Head of caudate nucleus (tissue), 42 donors: ENCODE results near the gene ADAM29.
"Not testable (repeated sequence)": the region's sequence is repeated elsewhere in the genome, so short reads cannot be mapped to it uniquely, and the experiment has no call there.

ENCODE experiments used
- DNase-seq, 42 donors: peaks; one replicate each; pipeline versions ENCODE4 v3.0.0 to v3.0.0-alpha.2; 2020 to 2021; ENCODE audit warnings: mixed read lengths in 7 of 42
- intact Hi-C: fragments of 100-400 bp; cut with DNase I; formaldehyde crosslinking; loops from one replicate; pipeline ENCODE4 v1.15.0; 2022

Gene ADAM29

GRCh38 chr4:174918058-174918457 is at the start of gene ADAM29:
TSS of gene ADAM29 (plus strand) at chr4:174918358. CDS start at chr4:174975526, 57,168 bp downstream.
- intact Hi-C loops, result no loop called here
- no peak for DNase-seq

- DNase-seq, result no peak
- intact Hi-C loops, result no loop called here
Observed at GRCh38 chr4:174869339-174869738, 48.8 kb upstream of the ADAM29 start.

- intact Hi-C loops, result no loop called here
- no peak for DNase-seq
Observed at GRCh38 chr4:174870311-174870710, 47.8 kb upstream of the ADAM29 start.

- no peak for DNase-seq
- intact Hi-C loops, result no loop called here
Observed at GRCh38 chr4:174871407-174871806, 46.8 kb upstream of the ADAM29 start.

- DNase-seq, intact Hi-C loops: not testable (repeated sequence)
Observed at GRCh38 chr4:174873146-174873545, 45.0 kb upstream of the ADAM29 start.

GRCh38 chr4:174873931-174874330 is 44.2 kb upstream of the ADAM29 start:
- intact Hi-C loops, result no loop called here
- DNase-seq, result peak in 4 of 42 donors; percentile 5 to 20 (median 15)

- no peak for DNase-seq
- intact Hi-C loops, result no loop called here
Observed at GRCh38 chr4:174874898-174875297, 43.3 kb upstream of the ADAM29 start.

- intact Hi-C loops, result no loop called here
- DNase-seq, result peak in 1 of 42 donors; percentile 4
Observed at GRCh38 chr4:174880001-174880400, 38.2 kb upstream of the ADAM29 start.

- no peak for DNase-seq
- intact Hi-C loops, result no loop called here
Observed at GRCh38 chr4:174882317-174882992, 35.7 kb upstream of the ADAM29 start.

- intact Hi-C loops, result no loop called here
- no peak for DNase-seq
Observed at GRCh38 chr4:174907508-174907907, 10.7 kb upstream of the ADAM29 start.

GRCh38 chr4:174910271-174910670 is 7.9 kb upstream of the ADAM29 start:
- DNase-seq, result no peak
- intact Hi-C loops, result no loop called here

- intact Hi-C loops, result no loop called here
- DNase-seq, result no peak
Observed at GRCh38 chr4:174912919-174913543, 5.1 kb upstream of the ADAM29 start.

GRCh38 chr4:174919886-174920423 is 1.8 kb downstream of the ADAM29 start:
- DNase-seq, result no peak
- intact Hi-C loops, result no loop called here

GRCh38 chr4:174926958-174927357 is 8.8 kb downstream of the ADAM29 start:
- no peak for DNase-seq
- intact Hi-C loops, result no loop called here

- peak in 1 of 42 donors; percentile 2 for DNase-seq
- intact Hi-C loops, result no loop called here
Observed at GRCh38 chr4:174928174-174928573, 10.0 kb downstream of the ADAM29 start.

GRCh38 chr4:174928575-174929253 is 10.6 kb downstream of the ADAM29 start:
- no peak for DNase-seq
- intact Hi-C loops, result no loop called here

GRCh38 chr4:174929346-174929745 is 11.2 kb downstream of the ADAM29 start:
- intact Hi-C loops, result no loop called here
- DNase-seq, result no peak

GRCh38 chr4:174930895-174931294 is 12.7 kb downstream of the ADAM29 start:
- no peak for DNase-seq
- intact Hi-C loops, result no loop called here

- intact Hi-C loops, result no loop called here
- DNase-seq, result no peak
Observed at GRCh38 chr4:174933083-174933482, 14.9 kb downstream of the ADAM29 start.

- DNase-seq, result no peak
Observed at GRCh38 chr4:174934360-174934759, 16.2 kb downstream of the ADAM29 start.

More at GRCh38 chr4:174934360-174934759, 16.2 kb downstream of the ADAM29 start:
- intact Hi-C loops, result no loop called here
